ENCODE data around the gene SPTSSB.

The SPTSSB gene

GRCh38 chr3:161390200-161390599 is 18.9 kb upstream of the SPTSSB start:
- DNase-seq (ENCODE audit: low read depth) = no peak

- no peak for DNase-seq (ENCODE audit: low read depth)
These were observed 18.2 kb upstream of the SPTSSB start for GRCh38 chr3:161389445-161390035.

GRCh38 chr3:161388855-161389254 is 17.5 kb upstream of the SPTSSB start:
- no peak for DNase-seq (ENCODE audit: low read depth)

- no peak for DNase-seq (ENCODE audit: low read depth)
These were observed 15.9 kb upstream of the SPTSSB start for GRCh38 chr3:161386991-161387770.

GRCh38 chr3:161372321-161373260 is 1.3 kb upstream of the SPTSSB start:
- DNase-seq (ENCODE audit: low read depth) = no peak

- DNase-seq (ENCODE audit: low read depth) = no peak
These were observed 1.8 kb downstream of the SPTSSB start for GRCh38 chr3:161369531-161369930.

- DNase-seq (ENCODE audit: low read depth) = no peak
These were observed 5.2 kb downstream of the SPTSSB start for GRCh38 chr3:161366094-161366493.

- no peak for DNase-seq (ENCODE audit: low read depth)
These were observed 12.8 kb downstream of the SPTSSB start for GRCh38 chr3:161358488-161358887.

GRCh38 chr3:161356287-161356686 is 15.0 kb downstream of the SPTSSB start:
- no peak for DNase-seq (ENCODE audit: low read depth)

GRCh38 chr3:161355508-161355907 is 15.8 kb downstream of the SPTSSB start:
- no peak for DNase-seq (ENCODE audit: low read depth)

- no peak for DNase-seq (ENCODE audit: low read depth)
These were observed 16.8 kb downstream of the SPTSSB start for GRCh38 chr3:161354554-161354953.

- DNase-seq (ENCODE audit: low read depth) = no peak
These were observed 20.0 kb downstream of the SPTSSB start for GRCh38 chr3:161351330-161351729.

GRCh38 chr3:161350916-161351315 is 20.4 kb downstream of the SPTSSB start:
- no peak for DNase-seq (ENCODE audit: low read depth)

GRCh38 chr3:161349529-161350312 is 21.6 kb downstream of the SPTSSB start:
- DNase-seq (ENCODE audit: low read depth) = no peak

GRCh38 chr3:161348796-161349400 is 22.4 kb downstream of the SPTSSB start:
- DNase-seq (ENCODE audit: low read depth) = no peak

GRCh38 chr3:161347726-161348125 is 23.6 kb downstream of the SPTSSB start:
- no peak for DNase-seq (ENCODE audit: low read depth)

- DNase-seq (ENCODE audit: low read depth) = no peak
These were observed 26.3 kb downstream of the SPTSSB start for GRCh38 chr3:161345023-161345422.

GRCh38 chr3:161343986-161344385 is 27.3 kb downstream of the SPTSSB start:
- DNase-seq (ENCODE audit: low read depth) = no peak

- no peak for DNase-seq (ENCODE audit: low read depth)
These were observed 27.8 kb downstream of the SPTSSB start for GRCh38 chr3:161343540-161343939.

- DNase-seq (ENCODE audit: low read depth) = no peak
These were observed 28.7 kb downstream of the SPTSSB start for GRCh38 chr3:161342629-161343028.
